Subcutaneous abdominal adipose tissue (tissue), 5 donors: ENCODE results near the gene ZFP1.

Source experiments
- H3K27ac ChIP-seq: one replicate; pipeline ENCODE4 v1.7.0; 2013; ENCODE audit warnings: low read depth, mild to moderate bottlenecking, inconsistent platforms, low read length, moderate library complexity
- H3K27me3 ChIP-seq, 5 donors: one replicate each; pipeline ENCODE4 v1.7.0; 2013; ENCODE audit warnings: low read length in 5 of 5, inconsistent platforms in 1 of 5; ENCODE audit not compliant: control insufficient read depth in 5 of 5, insufficient read depth in 4 of 5
- H3K36me3 ChIP-seq, 5 donors: one replicate each; pipeline ENCODE4 v1.7.0; 2013; ENCODE audit warnings: low read length in 5 of 5; ENCODE audit not compliant: control insufficient read depth in 5 of 5, insufficient read depth in 5 of 5
- H3K4me1 ChIP-seq, 5 donors: one replicate each; pipeline ENCODE4 v1.7.0; 2013; ENCODE audit warnings: low read length in 5 of 5, mild to moderate bottlenecking in 3 of 5, moderate library complexity in 1 of 5; ENCODE audit not compliant: control insufficient read depth in 5 of 5, insufficient read depth in 5 of 5
- H3K4me3 ChIP-seq, 5 donors: one replicate each; pipeline ENCODE4 v1.7.0; 2013; ENCODE audit warnings: low read length in 5 of 5, low read depth in 1 of 5
- H3K9ac ChIP-seq, 5 donors: one replicate each; pipeline ENCODE4 v1.7.0; 2013; ENCODE audit warnings: low read length in 5 of 5, mild to moderate bottlenecking in 4 of 5, moderate library complexity in 3 of 5
- H3K9me3 ChIP-seq, 5 donors: one replicate each; pipeline ENCODE4 v1.7.0; 2013; ENCODE audit warnings: low read length in 5 of 5; ENCODE audit not compliant: control insufficient read depth in 5 of 5
- donor health status: healthy.
- donor health status: healthy.
- donor health status: healthy.
- donor health status: healthy.
- donor health status: healthy.

Gene ZFP1

GRCh38 chr16:75148311-75149195 is at the start of gene ZFP1:
ZFP1 (plus strand) TSS chr16:75148524; CDS start chr16:75152952, 4,428 bp downstream.
- peaks cover 2 to 8% (median 6%) of the 10 kb centered on the region in 5 donors for H3K4me1 ChIP-seq
- peak within 1 kb of the TSS in 4 of 5 donors; percentile 84 to 92 (median 90) for H3K9ac ChIP-seq
- peaks cover 0 to 3% (median 0%) of the 10 kb centered on the region in 5 donors for H3K36me3 ChIP-seq
- peak within 1 kb of the TSS; percentile 68 to 99 (median 92) for H3K4me3 ChIP-seq
- peaks cover 3 to 25% (median 20%) of the 10 kb centered on the region in 5 donors for H3K9me3 ChIP-seq
- no peaks in the 10 kb centered on the region for H3K27me3 ChIP-seq
- peak within 1 kb of the TSS; percentile 90 for H3K27ac ChIP-seq

GRCh38 chr16:75099075-75099667 is 49.2 kb upstream of the ZFP1 start:
- Histone ChIP-seq H3K27me3 (no peaks in the 10 kb centered on the region), H3K4me3 (no peak overlapping the region), H3K36me3 (peaks cover 0 to 26% (median 10%) of the 10 kb centered on the region in 5 donors), H3K4me1 (peaks cover 6 to 28% (median 17%) of the 10 kb centered on the region in 5 donors), H3K27ac (peak overlapping the region; percentile 61), H3K9ac (no peak overlapping the region), H3K9me3 (no peaks in the 10 kb centered on the region)

- Histone ChIP-seq H3K27me3 (no peaks in the 10 kb centered on the region), H3K4me1 (peaks cover 8 to 36% (median 22%) of the 10 kb centered on the region in 5 donors), H3K36me3 (peaks cover 0 to 18% (median 6%) of the 10 kb centered on the region in 5 donors), H3K4me3 (peak overlapping the region in 1 of 5 donors; percentile 32), H3K9me3 (no peaks in the 10 kb centered on the region), H3K9ac (no peak overlapping the region), H3K27ac (peak overlapping the region; percentile 61)
These were observed 48.4 kb upstream of the ZFP1 start for GRCh38 chr16:75099738-75100602.

- Histone ChIP-seq H3K27ac (peak overlapping the region; percentile 30), H3K36me3 (peaks cover 0 to 12% (median 1%) of the 10 kb centered on the region in 5 donors), H3K27me3 (no peaks in the 10 kb centered on the region), H3K4me1 (peaks cover 11 to 42% (median 28%) of the 10 kb centered on the region in 5 donors), H3K9ac (no peak overlapping the region), H3K4me3 (no peak overlapping the region), H3K9me3 (no peaks in the 10 kb centered on the region)
These were observed 47.7 kb upstream of the ZFP1 start for GRCh38 chr16:75100603-75100990.

GRCh38 chr16:75101635-75102034 is 46.7 kb upstream of the ZFP1 start:
- Histone ChIP-seq H3K9ac (no peak overlapping the region), H3K36me3 (peaks cover 0 to 10% (median 0%) of the 10 kb centered on the region in 5 donors), H3K4me3 (no peak overlapping the region), H3K27ac (no peak overlapping the region), H3K4me1 (peaks cover 17 to 53% (median 39%) of the 10 kb centered on the region in 5 donors), H3K9me3 (no peaks in the 10 kb centered on the region), H3K27me3 (no peaks in the 10 kb centered on the region)

GRCh38 chr16:75102595-75102994 is 45.7 kb upstream of the ZFP1 start:
- Histone ChIP-seq H3K27ac (no peak overlapping the region), H3K9me3 (no peaks in the 10 kb centered on the region), H3K27me3 (no peaks in the 10 kb centered on the region), H3K9ac (no peak overlapping the region), H3K4me3 (no peak overlapping the region), H3K36me3 (peaks cover 0 to 10% (median 0%) of the 10 kb centered on the region in 5 donors), H3K4me1 (peaks cover 17 to 58% (median 43%) of the 10 kb centered on the region in 5 donors)

GRCh38 chr16:75103994-75104393 is 44.3 kb upstream of the ZFP1 start:
- Histone ChIP-seq H3K9me3 (no peaks in the 10 kb centered on the region), H3K4me1 (peaks cover 16 to 55% (median 48%) of the 10 kb centered on the region in 5 donors), H3K9ac (no peak overlapping the region), H3K4me3 (no peak overlapping the region), H3K27me3 (no peaks in the 10 kb centered on the region), H3K36me3 (peaks cover 0 to 8% (median 0%) of the 10 kb centered on the region in 5 donors), H3K27ac (no peak overlapping the region)

GRCh38 chr16:75104836-75105235 is 43.5 kb upstream of the ZFP1 start:
- no peaks in the 10 kb centered on the region for H3K27me3 ChIP-seq
- H3K27ac ChIP-seq, result peak overlapping the region; percentile 69
- H3K4me3 ChIP-seq, result peak overlapping the region in 1 of 5 donors; percentile 31
- peak overlapping the region in 1 of 5 donors; percentile 16 for H3K9ac ChIP-seq
- H3K36me3 ChIP-seq, result peaks cover 0 to 8% (median 0%) of the 10 kb centered on the region in 5 donors
- peaks cover 15 to 55% (median 48%) of the 10 kb centered on the region in 5 donors for H3K4me1 ChIP-seq
- H3K9me3 ChIP-seq, result no peaks in the 10 kb centered on the region

- Histone ChIP-seq H3K27ac (peak overlapping the region; percentile 69), H3K36me3 (peaks cover 0 to 8% (median 0%) of the 10 kb centered on the region in 5 donors)
These were observed 42.8 kb upstream of the ZFP1 start for GRCh38 chr16:75105306-75106061.

More at GRCh38 chr16:75105306-75106061, 42.8 kb upstream of the ZFP1 start:
- Histone ChIP-seq H3K9ac (peak overlapping the region in 1 of 5 donors; percentile 16), H3K4me1 (peaks cover 16 to 55% (median 48%) of the 10 kb centered on the region in 5 donors), H3K27me3 (no peaks in the 10 kb centered on the region), H3K9me3 (no peaks in the 10 kb centered on the region), H3K4me3 (peak overlapping the region in 2 of 5 donors; percentile 23 to 31)
